Measurements from ENCODE around the gene SLC18A3.

Gene SLC18A3

DNA sequence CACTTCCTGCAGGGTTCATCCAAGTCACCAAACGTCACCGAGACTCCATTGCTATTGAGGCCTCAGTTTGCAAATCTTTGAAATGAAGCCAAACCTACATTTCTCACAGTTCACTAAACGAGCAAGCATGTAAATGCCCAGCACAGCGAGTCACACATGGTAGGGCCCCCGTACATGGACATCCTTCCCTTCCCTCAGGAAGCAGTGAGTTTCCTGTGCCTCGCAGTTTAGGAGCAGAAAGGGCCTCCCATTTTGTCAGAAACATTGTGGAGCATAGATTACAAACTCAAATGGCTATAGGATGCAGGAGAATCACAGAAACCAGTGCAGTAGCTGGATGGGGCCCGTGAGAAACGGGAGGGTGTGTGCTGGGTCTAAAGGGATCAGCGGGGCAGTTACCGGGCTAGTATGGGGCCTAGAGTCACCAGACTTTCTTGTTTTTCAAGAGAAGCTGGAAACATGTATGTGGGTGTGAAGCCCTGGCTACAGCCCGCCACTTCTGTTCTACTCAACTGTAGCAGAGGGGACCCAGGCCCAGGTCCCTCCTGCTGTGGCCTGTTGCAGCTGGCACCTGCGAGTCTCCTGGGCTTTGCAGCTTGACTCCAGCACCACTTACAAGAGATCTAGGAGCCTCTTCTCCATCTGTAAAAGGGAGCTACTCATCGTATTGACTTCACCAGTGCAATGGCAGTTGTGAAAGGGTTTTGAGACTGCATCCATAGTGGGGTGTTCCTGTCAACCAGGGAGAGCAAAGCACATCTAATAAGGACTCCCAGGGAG is 14.2 kb upstream of the SLC18A3 start:
- DNase-seq (ENCODE audit: low read depth, low spot score) = no peak

DNA sequence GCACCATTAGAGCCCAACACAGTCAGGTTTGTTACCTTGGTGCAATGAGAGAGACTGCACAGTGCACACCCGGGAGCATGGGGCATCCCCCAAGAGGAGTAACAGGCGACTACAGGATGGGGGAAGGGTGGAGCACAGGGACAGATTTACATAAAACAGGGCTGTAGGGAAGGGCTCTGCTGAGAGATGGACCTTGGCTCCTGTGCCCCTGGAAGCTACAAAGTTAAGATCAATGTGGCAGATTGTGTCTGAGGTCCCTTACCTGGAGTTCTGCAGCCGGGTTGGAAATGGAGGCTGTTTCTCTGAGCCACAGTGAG is 13.7 kb upstream of the SLC18A3 start:
- DNase-seq (ENCODE audit: low read depth, low spot score) = no peak

DNA sequence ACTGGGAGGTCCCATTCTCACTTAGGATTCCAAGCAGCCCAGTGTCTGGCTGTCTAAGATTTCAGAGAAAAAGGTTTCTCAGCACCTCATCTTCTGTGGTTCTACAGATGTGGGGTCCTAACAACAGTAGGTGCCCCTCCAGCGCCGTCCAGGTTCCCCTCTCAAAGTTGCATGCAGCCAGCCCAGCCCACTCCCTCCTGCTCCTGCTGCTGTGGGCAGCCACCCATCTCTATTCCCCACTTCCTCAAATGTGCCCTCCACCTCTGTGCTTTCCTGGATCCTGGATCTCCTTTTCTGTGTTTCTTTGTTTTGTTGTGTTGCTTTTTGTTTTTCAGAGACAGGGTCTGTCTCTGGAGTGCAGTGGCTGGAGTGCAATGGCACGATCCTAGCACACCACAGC is 13.3 kb upstream of the SLC18A3 start:
- DNase-seq (ENCODE audit: low read depth, low spot score) = no peak

DNA sequence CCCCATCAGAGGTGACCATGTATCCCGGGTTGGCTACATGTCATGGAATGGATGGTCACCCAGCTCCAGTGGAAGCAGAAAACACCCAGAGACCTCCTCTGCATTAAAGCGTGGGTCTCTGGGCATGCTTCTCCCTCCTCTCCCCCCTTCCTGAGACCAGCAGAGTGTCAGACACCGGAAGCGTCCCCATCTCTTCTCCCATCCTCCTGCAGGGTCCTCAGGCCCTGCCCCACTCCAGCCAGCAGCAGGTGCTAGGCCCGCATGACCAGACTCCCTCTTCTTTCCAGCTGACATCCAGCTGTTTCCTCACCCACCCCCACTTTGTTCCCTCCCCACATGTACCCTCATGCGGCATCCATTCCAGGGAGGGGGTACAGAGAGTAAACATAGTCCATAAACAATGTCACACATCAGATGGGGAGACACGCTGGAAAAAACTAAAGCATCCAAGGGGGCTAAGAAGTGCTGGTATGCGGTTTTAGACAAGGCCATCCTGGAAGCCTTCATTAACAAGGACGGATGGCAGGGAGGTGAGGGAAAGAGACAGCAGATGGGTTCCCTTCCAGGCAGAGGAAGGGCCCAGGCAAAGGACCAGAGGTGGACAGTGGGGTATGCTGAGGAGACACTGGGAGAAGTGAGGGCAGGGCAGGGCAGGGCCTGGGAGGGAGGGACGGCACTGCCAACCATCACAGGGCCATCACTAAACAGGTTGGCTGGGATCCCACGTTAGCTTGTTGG is 12.5 kb upstream of the SLC18A3 start:
- no peak for DNase-seq (ENCODE audit: low read depth, low spot score)

DNA sequence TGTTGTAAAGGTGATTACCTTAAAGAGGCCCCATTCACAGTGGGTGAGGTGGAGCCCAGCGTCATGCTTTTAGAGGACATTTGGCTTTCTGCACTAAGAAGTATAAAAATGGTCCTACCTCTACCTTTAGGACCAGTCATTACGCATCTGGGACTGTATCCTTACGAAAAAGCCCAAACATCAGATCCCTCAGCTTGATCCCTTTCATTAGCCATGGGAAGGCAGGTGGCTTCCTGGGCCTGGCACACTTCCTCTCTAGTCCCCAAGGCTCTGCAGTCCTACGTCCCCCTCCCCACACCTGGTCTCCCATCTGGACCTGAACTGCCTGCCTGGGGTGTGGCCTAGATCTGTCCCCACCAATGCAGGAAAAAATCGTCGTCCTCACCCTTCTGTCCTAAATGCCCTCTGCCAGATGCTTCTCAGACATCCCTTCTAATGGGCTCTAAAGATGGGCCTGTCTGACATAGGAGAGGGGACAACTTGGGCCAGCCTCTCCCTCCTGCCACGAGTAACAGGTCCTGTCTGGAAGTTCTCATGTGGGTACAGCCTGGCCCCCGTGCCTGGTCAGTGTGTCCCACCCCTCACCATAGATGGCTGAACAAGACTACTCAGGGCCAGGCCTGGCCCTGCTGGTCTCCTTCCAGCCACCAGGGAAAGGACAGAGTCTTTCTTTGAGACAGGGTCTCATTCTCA is 11.8 kb upstream of the SLC18A3 start:
- no peak for DNase-seq (ENCODE audit: low read depth, low spot score)

DNA sequence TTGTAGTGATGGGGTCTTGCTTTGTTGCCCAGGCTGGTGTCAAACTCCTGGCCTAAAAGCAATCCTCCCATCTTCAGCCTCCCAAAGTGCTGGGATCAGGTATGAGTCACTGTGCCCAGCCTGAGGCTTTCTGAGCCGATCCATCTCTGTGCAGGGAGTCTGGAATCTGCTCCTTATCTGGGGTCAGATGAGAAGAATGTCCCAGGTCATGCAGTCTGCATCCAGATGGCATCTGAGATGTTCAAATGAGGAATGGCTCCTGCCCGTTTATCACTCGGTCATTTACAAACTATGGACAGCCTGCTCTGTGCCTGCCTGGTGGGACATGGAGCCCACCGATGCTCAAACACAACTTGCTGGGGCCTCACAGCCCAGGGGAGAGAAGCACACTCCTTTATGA is 11.1 kb upstream of the SLC18A3 start:
- no peak for DNase-seq (ENCODE audit: low read depth, low spot score)

DNA sequence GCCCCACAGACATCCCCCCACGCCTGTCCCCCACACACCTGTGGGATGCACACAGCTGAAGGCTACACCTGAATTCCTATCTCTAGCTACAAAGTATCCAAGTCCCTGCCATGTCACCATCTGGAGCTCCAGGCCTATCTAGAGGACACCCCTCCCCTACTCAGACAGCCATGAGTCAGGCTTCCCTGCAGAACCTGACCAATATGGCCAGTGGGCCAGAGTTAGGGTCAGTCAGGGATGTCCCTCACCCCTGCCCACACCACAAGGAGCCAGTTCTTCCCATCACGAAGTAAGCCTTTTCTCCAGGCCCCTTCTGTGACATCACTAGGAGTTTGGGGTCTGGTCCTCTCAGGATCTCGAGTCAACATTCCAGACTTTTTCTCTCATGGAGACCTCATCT is 10.6 kb upstream of the SLC18A3 start:
- DNase-seq (ENCODE audit: low read depth, low spot score) = no peak

DNA sequence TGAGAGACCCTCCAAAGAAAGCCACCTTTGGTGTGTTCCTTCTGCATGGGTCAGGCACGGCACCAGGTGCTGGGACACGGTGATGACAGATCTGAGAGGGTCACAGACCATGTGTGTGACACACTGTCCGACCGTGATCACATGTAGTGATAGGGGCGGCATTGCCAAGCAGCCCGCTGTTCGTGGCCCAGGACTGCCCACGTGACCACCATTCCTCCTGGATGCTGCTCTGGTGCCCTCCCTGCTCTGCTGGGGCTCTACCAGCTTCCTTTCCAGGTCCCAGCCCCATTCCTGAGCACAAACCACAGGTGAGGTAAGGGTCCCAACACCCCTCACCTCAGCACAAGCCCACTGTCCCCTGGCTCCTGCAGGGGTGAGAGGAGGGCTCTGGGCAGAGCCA is 10.1 kb upstream of the SLC18A3 start:
- DNase-seq (ENCODE audit: low read depth, low spot score) = no peak

DNA sequence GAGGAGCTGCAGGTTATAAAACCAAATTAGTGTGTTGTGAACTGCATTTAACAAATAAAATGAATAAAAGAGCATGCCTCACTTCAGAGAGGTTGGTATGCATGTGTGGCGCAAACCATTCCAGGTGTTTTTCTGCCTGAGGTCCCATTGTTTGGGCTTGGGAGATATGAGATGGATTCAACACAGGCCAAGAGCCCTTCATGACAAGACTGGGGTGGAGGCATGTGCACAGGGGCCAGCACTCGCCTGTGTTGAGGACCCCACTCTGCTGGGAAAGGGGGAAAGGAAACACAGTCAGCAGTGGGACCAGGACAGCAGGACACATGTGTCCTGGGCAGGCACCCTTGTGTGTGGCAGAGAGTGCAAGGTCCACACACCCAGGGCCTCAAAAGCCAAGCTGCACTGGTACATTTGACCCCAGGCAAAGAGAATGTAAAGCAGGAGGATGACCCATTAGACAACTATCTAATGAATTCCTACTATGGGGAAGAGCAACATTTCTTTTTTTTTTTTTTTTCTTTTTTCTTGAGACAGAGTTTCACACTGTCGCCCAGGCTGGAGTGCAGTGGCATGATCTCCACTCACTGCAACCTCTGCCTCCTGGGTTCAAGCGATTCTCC is 9.2 kb upstream of the SLC18A3 start:
- no peak for DNase-seq (ENCODE audit: low read depth, low spot score)

DNA sequence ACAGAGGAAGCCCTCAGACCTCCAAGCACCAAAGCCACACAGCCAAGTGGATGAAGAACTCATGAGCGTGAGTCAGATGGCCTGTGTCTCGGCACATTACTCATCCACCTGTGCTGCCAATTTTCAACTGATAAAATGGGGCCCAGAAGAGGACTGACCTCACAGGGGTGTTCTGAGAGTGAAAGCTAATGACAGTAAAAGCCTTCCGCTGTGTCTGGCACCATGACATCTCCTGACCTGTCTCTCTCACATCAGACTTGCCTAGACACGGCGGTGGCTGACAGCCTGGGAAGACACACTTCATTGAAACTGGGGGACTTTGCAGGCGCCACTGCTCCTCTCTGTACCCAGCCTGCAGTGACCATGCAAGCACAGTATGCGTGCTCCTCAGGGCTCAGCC is 8.3 kb upstream of the SLC18A3 start:
- DNase-seq (ENCODE audit: low read depth, low spot score) = no peak

DNA sequence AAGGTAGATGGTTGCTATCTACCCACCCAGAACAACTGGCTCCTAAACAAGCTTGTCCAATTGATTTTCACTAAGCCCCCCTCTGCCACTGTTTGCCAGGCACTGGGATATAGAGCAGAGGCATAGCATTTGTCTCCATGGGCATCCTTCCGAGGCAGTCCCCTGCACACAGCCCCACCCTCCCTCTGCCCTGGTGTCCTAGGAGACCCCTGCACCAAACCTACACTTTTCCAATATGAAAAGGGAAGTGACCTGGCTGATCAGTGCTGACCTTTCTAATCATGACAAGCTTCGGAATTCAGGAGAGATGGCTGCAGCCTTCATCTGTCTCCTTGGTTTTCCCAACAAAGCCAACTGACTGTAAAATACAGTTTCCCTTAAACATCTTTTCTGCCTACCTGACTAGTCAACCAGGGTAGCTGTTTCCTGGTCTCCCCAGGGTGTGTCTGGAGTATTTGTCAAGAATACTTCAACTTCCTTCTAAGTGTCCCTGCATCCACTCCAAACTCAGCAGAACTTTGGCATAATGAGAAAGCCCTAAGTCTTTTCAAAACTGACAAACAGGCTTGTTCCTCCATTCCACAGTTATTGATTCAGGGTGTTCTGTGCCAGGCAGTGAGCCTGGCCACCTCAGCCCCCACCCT is 7.6 kb upstream of the SLC18A3 start:
- DNase-seq (ENCODE audit: low read depth, low spot score) = no peak

DNA sequence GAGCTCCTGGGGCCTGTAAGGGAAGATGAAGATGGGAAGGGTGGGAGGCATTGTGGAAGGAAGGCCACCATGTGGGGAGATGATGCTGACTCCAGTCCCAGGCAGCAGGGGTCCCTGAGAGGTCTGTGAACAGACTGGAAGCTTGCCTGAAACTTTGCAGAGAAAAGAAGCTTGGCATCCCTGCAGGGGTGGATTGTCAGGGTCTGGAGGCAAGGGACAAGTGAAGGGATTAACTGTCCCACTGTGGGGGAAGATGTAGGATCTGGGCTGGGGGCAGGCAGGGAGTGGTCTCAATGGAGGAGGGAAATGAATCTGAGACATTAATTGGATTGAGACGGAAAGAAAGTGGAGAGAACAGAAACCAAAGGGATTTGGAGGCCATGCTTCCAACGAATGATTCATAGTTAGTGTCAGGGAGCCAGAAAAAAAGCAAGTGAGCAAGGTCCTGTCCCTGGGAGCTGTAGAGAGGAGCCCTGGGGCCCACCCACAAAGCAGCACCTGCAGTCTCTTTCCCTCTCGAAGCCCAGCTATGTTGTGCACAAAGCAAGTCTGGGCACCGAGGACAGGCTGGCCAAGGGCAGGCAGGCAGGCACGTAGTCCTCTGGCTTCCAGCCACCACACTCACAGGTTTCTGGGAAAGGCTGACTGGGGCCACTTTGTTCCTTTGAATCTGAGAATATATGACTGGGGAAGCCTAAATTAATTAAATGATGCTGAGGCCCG is 4.7 kb upstream of the SLC18A3 start:
- no peak for DNase-seq (ENCODE audit: low read depth, low spot score)

DNA sequence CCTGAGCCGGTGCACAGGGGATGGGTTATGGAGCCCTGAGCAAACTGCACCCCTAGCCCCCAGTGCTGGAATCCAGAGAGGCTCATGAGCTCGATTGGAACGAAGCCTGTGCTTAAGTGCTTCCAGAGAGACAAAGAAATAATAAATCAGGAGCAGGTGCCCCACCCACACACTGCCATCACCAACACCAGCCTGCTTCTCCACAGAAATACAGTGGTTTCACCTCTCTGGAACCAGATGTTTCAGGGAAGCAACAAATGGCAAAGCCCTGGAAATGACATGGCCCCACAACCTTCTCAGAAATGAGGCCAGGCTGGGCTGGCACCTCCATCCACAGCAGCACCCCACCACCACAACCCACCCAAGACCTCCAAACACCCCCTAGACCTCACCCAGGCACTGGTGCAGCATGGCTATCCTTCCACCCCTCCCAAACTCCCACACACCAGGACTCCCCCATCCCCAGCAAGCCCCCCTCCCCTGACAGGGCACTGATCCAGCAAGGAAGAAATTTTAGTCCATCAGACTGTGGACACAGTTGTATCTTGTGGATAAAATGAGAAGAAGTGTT is 4.1 kb upstream of the SLC18A3 start:
- DNase-seq (ENCODE audit: low read depth, low spot score) = no peak

DNA sequence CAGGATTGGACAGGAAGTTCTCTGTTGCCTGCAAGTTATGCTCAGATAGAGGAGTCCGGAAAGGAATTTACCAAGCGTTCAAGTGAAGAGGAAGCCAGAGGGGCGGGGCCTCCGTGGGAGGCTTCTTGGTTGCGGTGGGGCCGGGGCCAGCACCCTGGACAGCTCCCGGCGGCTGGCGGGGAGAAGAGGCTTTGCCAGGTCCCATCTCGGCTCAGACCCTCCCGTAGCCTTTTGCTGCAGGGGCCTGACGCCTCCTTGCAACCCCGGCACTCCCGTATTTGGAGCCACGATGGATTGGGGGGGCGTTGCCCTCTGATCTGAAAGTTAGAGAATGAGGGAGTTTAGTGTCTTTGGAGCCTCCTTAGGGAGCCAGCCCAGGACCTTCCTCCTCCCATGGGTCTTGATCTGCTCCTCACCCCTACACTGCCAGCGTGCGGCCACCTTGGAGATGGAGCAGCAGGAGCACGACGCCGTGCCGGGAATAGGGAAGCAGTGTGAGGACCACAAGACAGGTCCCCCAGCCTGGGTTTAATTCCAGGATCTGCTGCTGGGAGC is 3.1 kb upstream of the SLC18A3 start:
- no peak for DNase-seq (ENCODE audit: low read depth, low spot score)

DNA sequence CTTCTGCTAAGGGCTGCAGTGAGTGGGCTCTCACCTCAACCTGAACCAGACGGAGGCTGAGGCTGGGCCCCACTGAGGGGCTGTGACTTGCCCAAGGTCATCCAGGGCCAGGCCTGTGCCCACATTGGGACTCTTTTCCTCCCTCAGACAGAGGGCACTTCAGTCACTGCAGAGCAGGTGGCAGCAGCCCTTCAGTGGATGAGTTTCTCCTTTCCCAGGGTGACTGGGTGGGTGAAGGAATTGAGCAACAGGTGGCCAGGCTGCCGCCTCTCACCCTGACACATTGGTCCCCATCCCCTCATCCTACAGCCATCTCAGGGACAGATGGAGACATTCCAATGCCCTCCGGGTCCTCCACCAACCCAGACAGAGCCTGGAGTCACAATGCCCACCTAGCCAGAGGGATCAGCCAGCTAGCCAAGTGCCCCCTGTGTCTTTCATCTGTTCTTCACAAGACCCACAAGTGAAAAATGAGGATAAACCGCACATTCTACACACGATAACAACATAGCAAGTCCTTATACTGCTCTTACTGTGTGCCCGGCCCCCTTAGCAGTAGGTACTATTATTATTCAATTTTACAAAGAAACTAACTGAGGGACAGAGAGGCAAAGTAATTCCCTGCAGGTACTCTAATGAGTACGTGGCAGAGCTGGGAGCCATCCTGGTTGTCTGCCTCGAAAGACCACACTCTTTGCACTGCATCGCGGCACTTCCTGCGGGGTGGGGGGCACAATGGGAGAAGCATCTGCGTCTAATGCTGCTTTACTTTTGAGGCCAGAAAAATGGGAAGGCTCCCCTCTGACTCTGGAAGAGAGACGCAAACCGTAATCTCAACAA is 1.7 kb upstream of the SLC18A3 start:
- DNase-seq (ENCODE audit: low read depth, low spot score) = no peak

DNA sequence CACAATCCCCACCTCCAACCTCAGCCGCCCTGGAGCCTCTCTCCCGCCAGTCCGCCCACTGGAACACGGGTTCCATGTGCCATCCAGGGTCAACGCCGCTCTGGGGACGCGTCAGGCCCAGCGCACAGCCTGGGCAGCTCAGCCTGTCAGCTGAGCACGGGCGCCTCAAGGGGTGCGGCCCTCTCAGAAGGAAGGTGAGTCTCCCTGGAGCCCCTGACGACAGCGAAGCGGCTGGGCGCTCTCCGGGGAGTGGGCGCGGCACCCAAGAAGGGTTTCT is 1.2 kb upstream of the SLC18A3 start:
- DNase-seq (ENCODE audit: low read depth, low spot score) = no peak

DNA sequence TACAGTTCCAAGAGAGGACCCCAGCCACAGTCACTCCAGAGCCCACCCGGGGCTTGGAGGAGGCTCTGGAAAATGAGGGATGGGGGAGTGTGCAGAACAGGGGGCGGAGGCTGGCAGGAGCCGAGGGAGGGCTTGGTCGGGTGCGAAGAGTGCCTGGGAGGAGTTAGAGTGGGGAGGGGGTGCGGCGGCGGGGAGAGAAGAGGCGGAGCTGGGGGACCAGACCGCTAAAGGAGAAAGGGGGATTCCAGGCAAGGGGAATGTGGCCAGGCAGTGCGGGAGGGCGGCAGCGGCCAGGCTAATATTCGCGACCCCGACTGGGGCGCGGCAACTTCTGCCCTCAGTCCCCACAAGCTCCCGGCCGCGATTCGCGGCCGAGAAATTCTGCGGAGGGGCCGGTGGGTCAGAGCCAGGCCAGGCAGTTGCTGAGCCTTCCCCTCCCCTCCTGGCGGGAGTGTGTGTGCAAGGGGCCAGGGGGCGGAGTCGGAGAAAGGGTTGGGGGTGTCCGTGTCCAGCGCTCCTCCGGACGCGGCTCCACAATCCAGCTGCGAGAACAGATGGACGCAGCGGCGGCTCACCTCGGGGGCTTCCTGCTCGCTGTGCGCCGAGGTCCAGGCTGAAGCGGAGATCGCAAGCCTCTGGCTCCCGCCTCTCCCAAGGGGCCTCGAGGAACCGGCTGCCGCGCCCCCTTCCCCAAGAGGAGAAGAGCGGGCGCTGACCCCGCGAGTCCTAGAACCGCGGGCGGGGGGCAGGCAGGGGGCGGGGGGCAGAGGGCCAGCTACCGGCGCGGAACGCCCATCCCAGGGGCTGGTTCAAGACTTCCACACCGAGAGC is 612 bp upstream of the SLC18A3 start:
- DNase-seq (ENCODE audit: low read depth, low spot score) = no peak

DNA sequence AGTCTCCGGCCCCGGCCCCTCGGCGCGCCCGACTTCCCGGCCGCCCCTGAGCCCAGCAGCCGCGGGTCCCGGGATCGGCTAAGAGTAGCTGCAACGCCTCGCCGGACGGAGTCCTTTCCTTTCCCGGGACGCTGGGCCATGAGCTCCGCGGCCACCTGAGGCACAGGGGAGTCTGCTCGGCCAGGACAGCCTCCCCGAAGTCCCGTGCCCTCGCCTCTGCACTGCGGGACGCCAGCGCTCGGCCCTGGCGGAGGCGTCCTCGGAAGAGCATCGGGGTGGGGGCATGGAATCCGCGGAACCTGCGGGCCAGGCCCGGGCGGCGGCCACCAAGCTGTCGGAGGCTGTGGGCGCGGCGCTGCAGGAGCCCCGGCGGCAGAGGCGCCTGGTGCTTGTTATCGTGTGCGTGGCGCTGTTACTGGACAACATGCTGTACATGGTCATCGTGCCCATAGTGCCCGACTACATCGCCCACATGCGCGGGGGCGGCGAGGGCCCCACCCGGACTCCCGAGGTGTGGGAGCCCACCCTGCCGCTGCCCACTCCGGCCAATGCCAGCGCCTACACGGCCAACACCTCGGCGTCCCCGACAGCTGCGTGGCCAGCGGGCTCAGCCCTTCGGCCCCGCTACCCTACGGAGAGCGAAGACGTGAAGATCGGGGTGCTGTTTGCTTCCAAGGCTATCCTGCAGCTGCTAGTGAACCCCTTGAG is 502 bp downstream of the SLC18A3 start:
- DNase-seq (ENCODE audit: low read depth, low spot score) = no peak
